Left ventricle myocardium superior (tissue), 1 donor: ENCODE measurements around the gene OR10D3. TPM values are rescaled to one million over a fixed set of nuclear protein-coding genes. Genes with fewer than 3 reads are reported as not detected.

Experiments
- ATAC-seq: fragments of 200-7000 bp; cut with Tn5 transposase; one replicate; pipeline ENCODE4 v1.9.1; 2020; ENCODE audit warnings: mild to moderate bottlenecking, moderate library complexity
- DNase-seq: peaks from one replicate; pipeline ENCODE4 v3.0.0-alpha.2; 2020
- intact Hi-C: fragments of 100-400 bp; cut with micrococcal nuclease; formaldehyde crosslinking; loops from one replicate; pipeline ENCODE4 v1.11.0; 2022
- total RNA-seq: library from RNA; stranded (reverse); fragmentation: NEBNext Ultra II Directional; extraction: Animal tissue kit (Norgen Biotek cat#: 25700); gene quantifications from one replicate; pipeline ENCODE4 v1.2.1, GENCODE V29; 2021
- donor health status: DM: no; HTN: yes; CAD: no; lungs with severe emphysema.

The OR10D3 gene
- total RNA-seq, 1 donor from 2014 or later: not detected

- no peak for ATAC-seq
- DNase-seq: no peak
- intact Hi-C loops: no loop called here
Observed at GRCh38 chr11:124233376-124233775, 50.2 kb downstream of the OR10D3 start.

Other genes starting within 250 kb of the OR10D3 start
- gene OR4D5, start 243.7 kb upstream of the OR10D3 start, total RNA-seq: not detected
- not detected for gene OR6T1, start 239.5 kb upstream of the OR10D3 start, total RNA-seq
- not detected for gene OR10S1, start 205.6 kb upstream of the OR10D3 start, total RNA-seq
- not detected for gene OR10G6, start 188.2 kb upstream of the OR10D3 start, total RNA-seq
- not detected for gene OR10G4, start 170.3 kb upstream of the OR10D3 start, total RNA-seq
- not detected for gene OR10G9, start 160.3 kb upstream of the OR10D3 start, total RNA-seq
- not detected for gene OR10G8, start 156.5 kb upstream of the OR10D3 start, total RNA-seq
- not detected for gene OR10G7, start 142.0 kb upstream of the OR10D3 start, total RNA-seq
- gene VWA5A, start 67.9 kb upstream of the OR10D3 start, total RNA-seq: 2.8 TPM
- gene OR8G1, start 57.8 kb downstream of the OR10D3 start, total RNA-seq: not detected
- gene OR8G5, start 73.0 kb downstream of the OR10D3 start, total RNA-seq: not detected
- not detected for gene OR8D1, start 130.6 kb downstream of the OR10D3 start, total RNA-seq
- gene OR8D2, start 136.9 kb downstream of the OR10D3 start, total RNA-seq: not detected
- not detected for gene OR8B2, start 201.2 kb downstream of the OR10D3 start, total RNA-seq
- not detected for gene OR8B3, start 215.7 kb downstream of the OR10D3 start, total RNA-seq
- gene OR8B4, start 241.5 kb downstream of the OR10D3 start, total RNA-seq: not detected